Omental fat pad (tissue), 4 donors: Measurements from ENCODE around the gene CRBN. TPM values are rescaled to one million over a fixed set of nuclear protein-coding genes. Genes with fewer than 3 reads are reported as not detected.

Source experiments
- ATAC-seq: fragments of 150-250 bp; one replicate; pipeline ENCODE4 v1.9.1; 2016; ENCODE audit warnings: mild to moderate bottlenecking, moderate library complexity; ENCODE audit not compliant: low FRiP score
- DNase-seq: peaks from one replicate; pipeline ENCODE4 v3.0.0-alpha.2; 2019; ENCODE audit warnings: low spot score
- total RNA-seq, 4 donors: library from RNA; depleted of rRNA; stranded (reverse); fragments of >200 nt; gene quantifications; one replicate each; pipeline ENCODE4 v1.1.0, GENCODE V29; 2016
- TF ChIP-seq, protein P1 (sequence below), 3 donors: fragments of 450-650 bp; IDR thresholded peaks; one replicate each; pipeline ENCODE4 v1.5.1; 2016 to 2017; ENCODE audit warnings: antibody characterized with exemption in 3 of 3, mild to moderate bottlenecking in 3 of 3, moderate library complexity in 2 of 3

CRBN gene
- 100 to 1,000 TPM in 1 of 4 donors, 10 to 100 TPM in 3; 63.2 to 137 (median 69.2) TPM for total RNA-seq

DNA sequence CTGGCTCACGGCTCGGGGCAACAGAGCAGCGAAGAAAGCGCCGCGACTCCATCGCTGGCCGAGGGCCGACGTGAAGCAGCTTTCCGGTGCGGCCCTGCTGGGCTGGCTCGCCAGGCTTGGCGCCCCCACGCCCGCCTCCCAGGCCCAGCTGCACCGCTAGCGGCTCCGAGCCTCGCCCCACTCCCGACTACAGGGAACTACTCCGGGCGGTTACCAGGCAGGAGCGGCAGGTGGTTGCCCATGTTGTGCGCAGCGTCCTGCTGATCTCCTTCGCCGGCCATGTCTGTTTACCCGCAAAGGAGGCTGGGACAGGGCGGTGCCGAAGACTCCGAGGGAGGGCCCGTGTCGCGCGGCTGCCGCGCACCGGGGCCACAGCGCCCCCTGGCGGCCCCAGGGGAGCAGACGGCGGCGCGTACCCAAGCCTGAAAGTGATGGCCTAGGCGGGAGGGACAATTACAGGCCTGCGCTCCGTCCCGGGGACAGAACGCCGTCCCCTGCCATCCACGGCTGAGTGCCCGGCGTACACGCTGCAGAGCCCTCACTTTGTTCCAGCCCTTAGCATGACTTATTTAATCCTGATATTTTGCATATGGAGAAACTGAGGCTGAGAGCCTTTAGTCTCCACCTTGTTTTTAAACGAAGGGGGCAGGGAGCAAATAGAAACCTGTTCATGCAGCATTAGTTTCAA, at the start of gene CRBN:
CRBN (minus strand) TSS at position 285 of the 688 bp plus-strand sequence; CDS start at position 281, 4 bp downstream.
- DNase-seq (peak; percentile 73), ATAC-seq (peak; percentile 97)
- TF ChIP-seq, protein P1, sequence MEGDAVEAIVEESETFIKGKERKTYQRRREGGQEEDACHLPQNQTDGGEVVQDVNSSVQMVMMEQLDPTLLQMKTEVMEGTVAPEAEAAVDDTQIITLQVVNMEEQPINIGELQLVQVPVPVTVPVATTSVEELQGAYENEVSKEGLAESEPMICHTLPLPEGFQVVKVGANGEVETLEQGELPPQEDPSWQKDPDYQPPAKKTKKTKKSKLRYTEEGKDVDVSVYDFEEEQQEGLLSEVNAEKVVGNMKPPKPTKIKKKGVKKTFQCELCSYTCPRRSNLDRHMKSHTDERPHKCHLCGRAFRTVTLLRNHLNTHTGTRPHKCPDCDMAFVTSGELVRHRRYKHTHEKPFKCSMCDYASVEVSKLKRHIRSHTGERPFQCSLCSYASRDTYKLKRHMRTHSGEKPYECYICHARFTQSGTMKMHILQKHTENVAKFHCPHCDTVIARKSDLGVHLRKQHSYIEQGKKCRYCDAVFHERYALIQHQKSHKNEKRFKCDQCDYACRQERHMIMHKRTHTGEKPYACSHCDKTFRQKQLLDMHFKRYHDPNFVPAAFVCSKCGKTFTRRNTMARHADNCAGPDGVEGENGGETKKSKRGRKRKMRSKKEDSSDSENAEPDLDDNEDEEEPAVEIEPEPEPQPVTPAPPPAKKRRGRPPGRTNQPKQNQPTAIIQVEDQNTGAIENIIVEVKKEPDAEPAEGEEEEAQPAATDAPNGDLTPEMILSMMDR (IDR thresholded peaks at IDR 0.05), result peak in 2 of 3 donors; percentile 66 to 97

DNA sequence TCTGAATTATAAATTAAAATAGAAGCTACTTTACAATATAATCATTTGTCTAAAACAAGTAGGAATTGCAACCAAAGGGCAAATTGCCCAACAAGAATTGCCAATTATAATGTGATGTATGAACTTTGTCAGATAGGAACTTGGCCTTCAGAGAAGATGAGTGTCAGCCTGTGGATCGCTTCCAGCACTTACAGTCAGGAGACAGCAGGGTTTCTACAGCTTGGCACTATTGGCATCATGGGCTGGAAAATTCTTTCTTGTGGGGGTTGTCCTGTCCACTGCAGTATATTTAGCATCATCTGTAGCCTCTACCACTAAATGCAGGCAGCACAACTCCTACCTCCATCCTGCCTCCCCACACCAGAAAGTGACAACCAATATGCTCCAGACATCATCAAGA, 48.1 kb upstream of the CRBN start:
- TF ChIP-seq, protein P1 (IDR thresholded peaks at IDR 0.05), result no peak
- DNase-seq (no peak), ATAC-seq (no peak)

DNA sequence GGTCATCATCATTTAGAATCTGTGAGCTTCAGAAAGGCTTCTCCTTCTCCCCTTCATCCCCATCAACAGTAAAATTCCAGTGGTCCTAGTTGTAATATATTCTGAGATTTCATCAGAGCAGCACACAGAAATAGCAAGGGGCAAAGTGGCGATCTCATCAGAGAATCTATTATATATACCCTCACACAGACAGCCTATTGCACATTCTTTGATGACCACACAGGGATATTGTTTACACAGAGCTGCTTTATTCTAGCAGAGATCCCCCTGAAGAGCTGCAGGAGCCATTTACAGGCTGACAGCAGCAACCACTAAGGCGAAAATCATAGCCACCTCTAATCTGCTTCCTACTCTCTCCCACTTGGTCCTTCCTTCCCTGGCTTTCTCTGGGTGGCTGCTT, 42.0 kb upstream of the CRBN start:
- ATAC-seq, result no peak
- TF ChIP-seq, protein P1 (IDR thresholded peaks at IDR 0.05), result no peak
- DNase-seq, result no peak

DNA sequence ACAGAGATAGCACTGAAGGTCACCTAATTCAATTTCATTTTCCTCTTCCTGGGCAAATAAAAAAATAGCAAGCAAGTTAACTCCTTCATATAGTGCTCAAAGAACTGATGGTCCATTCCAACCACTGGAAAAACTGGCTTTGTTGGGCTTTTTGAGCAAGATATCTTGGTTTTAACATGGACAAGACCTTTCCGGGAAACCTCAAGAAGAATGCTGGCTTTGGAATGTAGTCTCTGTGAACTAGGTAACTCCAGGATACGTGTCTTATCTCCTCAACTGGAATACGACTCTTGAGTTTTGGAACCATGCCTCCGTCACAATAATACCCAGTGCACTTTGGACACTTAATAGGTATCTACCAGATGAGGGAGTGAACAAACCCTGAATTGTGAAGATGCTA, 36.9 kb upstream of the CRBN start:
- no peak for ATAC-seq
- TF ChIP-seq, protein P1 (IDR thresholded peaks at IDR 0.05), result no peak

DNA sequence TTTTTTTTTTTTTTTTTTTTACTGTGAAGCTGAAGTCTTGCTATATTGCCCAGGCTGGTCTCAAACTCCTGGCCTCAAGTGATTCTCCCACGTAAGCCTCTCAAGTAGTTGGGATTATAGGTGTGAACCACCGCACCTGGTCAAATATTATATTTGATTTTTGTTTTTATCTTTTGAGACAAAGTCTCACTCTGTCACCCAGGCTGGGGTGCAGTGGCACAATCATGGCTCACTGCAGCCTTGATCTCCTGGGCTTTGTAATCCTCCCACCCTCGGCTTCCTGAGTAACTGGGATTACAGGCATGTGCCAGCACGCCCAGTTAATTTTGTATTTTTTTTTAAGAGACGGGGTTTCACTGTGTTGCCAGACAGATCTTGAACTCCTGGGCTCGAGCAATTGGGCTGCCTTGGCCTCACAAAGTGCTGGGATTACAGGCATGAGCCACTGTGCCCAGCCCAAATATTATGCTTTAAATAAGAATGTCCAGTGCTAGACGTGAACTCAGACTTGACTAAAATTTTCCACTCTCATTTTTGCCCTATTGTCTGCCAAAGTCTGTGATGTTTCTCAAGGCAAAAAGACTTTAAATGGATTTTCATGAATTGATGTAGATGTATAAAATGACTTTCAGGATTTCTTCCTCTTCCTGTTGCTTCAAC, 33.4 kb upstream of the CRBN start:
- ATAC-seq (no peak), DNase-seq (no peak)
- TF ChIP-seq, protein P1 (IDR thresholded peaks at IDR 0.05), result no peak

More for the DNA sequence above, 36.9 kb upstream of the CRBN start:
- DNase-seq, result no peak

DNA sequence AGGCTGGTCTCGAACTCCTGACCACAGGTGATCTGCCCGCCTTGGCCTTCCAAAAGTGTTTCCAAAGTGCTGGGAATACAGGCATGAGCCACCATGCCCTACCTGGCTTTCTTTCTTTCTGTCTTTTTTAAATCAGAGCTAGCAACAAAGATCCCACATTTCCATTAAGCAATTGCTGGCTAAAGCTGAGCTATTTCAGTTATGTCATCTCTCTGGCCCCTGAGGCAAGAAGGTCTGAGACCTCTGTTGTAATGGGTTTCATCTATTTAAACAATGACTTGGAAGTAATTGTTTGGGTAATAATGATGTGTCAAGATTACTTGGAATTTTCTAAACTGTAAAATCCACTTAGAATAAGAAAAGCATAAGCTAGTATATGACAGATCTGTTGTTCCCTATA, 30.2 kb upstream of the CRBN start:
- DNase-seq, result no peak
- TF ChIP-seq, protein P1 (IDR thresholded peaks at IDR 0.05), result no peak
- ATAC-seq, result no peak

DNA sequence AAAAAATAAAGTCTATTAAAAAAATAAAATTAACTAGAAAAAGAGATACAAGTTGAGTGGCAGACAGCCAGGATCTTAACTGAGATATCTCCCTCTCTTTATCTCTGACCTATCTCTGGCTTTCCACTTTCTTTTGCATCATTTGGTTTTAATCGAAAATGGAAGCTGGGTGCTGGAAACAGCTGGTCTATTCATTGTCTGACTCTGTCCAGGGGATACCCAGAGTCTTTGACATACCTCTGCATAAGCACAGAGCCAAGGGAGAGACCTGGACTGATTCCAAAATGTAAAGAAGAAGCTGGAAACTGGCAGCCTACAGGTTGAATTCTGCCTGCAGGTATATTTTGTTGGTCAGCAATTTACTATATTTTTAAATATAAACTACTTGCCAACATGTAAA, 29.6 kb upstream of the CRBN start:
- ATAC-seq (no peak), DNase-seq (no peak)
- TF ChIP-seq, protein P1 (IDR thresholded peaks at IDR 0.05), result no peak
